ENCODE results near the gene NUDT17. TPM values are rescaled to one million over a fixed set of nuclear protein-coding genes. Genes with fewer than 3 reads are reported as not detected.

Gene NUDT17
- total RNA-seq, 1 donor from 2014 or later: 2.5 TPM

- ATAC-seq (peak in 1 of 2 donors; percentile 34), DNase-seq (no peak)
- Histone ChIP-seq H3K9me3 (no peaks in the 10 kb centered on the region), H3K27ac (no peak overlapping the region), H3K27me3 (ENCODE audit: low read depth) (no peaks in the 10 kb centered on the region), H3K4me1 (no peaks in the 10 kb centered on the region), H3K36me3 (no peaks in the 10 kb centered on the region), H3K4me3 (no peak overlapping the region)
- TF ChIP-seq CTCF (IDR thresholded peaks at IDR 0.05): no peak
- intact Hi-C loops (cut with DNase I): no loop called here
Measured at GRCh38 chr1:145878724-145879123, 33.3 kb downstream of the NUDT17 start.

DNA sequence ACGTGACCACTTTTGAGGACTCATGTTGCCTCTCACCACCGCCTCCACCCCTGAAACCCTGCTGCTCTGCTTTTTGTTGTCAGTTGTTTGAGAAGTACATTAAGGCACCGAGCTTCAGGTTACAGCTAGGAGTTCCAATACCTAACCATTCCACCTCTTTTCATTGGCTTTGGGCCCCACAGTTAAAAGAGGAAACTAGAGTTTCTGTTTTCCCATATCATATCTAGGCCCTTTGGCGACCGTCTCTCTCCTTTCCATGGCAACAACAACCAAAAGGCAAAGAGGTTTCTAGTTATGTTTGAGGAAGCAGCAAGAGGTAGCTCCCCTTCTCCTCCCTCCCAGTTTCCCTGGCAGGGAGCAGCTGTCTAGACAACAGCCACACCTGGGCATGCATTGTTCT, 34.3 kb downstream of the NUDT17 start:
- DNase-seq (no peak), ATAC-seq (no peak)
- intact Hi-C loops (cut with DNase I): no loop called here
- Histone ChIP-seq H3K36me3 (no peaks in the 10 kb centered on the region), H3K9me3 (no peaks in the 10 kb centered on the region), H3K4me1 (no peaks in the 10 kb centered on the region), H3K4me3 (no peak overlapping the region), H3K27me3 (ENCODE audit: low read depth) (peaks cover 2% of the 10 kb centered on the region), H3K27ac (no peak overlapping the region)
- no peak for TF ChIP-seq CTCF (IDR thresholded peaks at IDR 0.05)

DNA sequence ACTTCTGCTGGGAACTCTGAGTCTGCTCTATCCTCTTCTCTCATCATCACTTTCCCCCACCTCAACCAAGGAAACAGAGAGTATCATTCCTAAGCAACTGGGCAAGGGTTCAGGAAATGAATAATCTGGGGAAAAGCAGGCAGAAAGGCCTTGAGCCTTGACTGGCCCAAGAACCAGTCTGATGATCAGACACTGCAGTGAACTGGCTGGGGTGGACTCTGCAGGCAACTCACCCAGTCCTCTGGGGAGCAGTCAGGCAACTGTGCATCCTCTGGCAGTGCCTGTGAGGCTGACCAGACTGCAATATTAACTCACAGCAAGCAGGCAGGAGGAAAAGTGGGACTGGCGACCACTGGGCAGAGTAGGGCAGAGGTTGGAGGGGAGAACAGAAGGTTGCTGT, 39.2 kb downstream of the NUDT17 start:
- TF ChIP-seq CTCF (IDR thresholded peaks at IDR 0.05): no peak
- ATAC-seq (no peak), DNase-seq (no peak)
- H3K4me3 ChIP-seq: no peak overlapping the region
- intact Hi-C loops (cut with DNase I): no loop called here
- H3K27ac ChIP-seq: no peak overlapping the region
- no peaks in the 10 kb centered on the region for H3K9me3 ChIP-seq
- H3K4me1 ChIP-seq: peaks cover 9% of the 10 kb centered on the region
- no peaks in the 10 kb centered on the region for H3K36me3 ChIP-seq
- H3K27me3 ChIP-seq (ENCODE audit: low read depth): peaks cover 4% of the 10 kb centered on the region

DNA sequence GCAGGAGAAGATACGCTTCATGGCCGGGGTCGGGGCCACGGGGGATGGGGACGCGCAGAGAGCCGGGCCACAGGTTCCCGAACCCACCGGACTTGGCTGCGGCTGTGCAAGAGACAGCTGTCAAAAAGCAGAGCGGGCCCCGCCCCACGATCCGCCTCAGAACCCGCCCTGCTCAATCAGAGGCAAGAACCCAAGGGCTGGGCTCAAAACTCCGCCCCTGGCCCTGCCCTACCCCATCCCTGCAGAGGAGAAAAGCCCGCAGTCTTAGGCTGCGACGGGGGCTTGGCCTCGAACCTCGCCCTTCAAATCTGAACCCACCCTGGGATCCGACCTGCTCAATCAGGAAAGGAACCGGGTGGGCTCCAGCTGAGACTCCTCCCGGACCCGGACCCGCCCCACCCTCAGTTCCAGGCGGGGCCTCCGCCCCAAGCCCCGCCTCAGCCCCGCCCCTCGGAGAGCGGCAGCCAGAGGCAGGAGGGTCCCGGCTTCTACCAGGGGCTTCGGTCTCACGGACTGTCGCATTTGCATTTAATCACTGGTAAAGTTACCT, 40.4 kb downstream of the NUDT17 start, which contains the start of gene ANKRD35:
ANKRD35 (minus strand) TSS at position 129 of the 550 bp plus-strand sequence; CDS start at position 21, 108 bp downstream.
- H3K27me3 ChIP-seq (ENCODE audit: low read depth): peaks cover 4% of the 10 kb centered on the region
- intact Hi-C loops (cut with DNase I): no loop called here
- ATAC-seq: peak; percentile 95 to 98

DNA sequence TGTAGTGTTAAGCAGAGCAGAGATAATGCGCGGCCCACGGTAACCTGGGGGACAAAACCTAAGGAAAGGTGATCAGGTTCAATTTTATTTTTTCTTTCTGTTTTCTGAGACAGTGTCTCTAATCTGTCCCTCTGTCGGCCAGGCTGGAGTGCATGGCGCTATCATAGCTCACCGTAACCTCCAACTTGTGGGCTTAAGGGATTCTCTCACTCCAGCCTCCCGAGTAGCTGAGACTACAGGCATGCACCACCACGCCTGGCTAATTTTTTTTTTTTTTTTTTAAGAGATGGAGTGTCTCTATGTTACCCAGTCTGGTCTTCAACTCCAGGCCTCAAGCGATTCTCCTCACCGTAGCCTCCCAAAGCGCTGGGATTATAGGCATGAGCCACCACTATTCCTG, 41.0 kb downstream of the NUDT17 start:
- Histone ChIP-seq H3K4me3 (peak overlapping the region; percentile 80), H3K4me1 (peaks cover 24% of the 10 kb centered on the region), H3K27me3 (ENCODE audit: low read depth) (peaks cover 4% of the 10 kb centered on the region), H3K9me3 (no peaks in the 10 kb centered on the region), H3K36me3 (no peaks in the 10 kb centered on the region), H3K27ac (no peak overlapping the region)
- TF ChIP-seq CTCF (IDR thresholded peaks at IDR 0.05): no peak
- DNase-seq (no peak), ATAC-seq (no peak)
- intact Hi-C loops (cut with DNase I): no loop called here

More for the DNA sequence above, 40.4 kb downstream of the NUDT17 start, which contains the start of gene ANKRD35:
- H3K4me1 ChIP-seq: peaks cover 18% of the 10 kb centered on the region
- peak within 1 kb of the TSS; percentile 80 for H3K4me3 ChIP-seq
- H3K27ac ChIP-seq: no peak within 1 kb of the TSS
- DNase-seq: peak; percentile 94
- TF ChIP-seq CTCF (IDR thresholded peaks at IDR 0.05): no peak
- H3K9me3 ChIP-seq: no peaks in the 10 kb centered on the region
- no peaks in the 10 kb centered on the region for H3K36me3 ChIP-seq
